Mesendoderm (in vitro differentiated cells): ENCODE data around the gene MIA.
"Not testable (repeated sequence)": the region's sequence is repeated elsewhere in the genome, so short reads cannot be mapped to it uniquely, and the experiment has no call there.

Experiments
- DNase-seq: peaks from one replicate; pipeline ENCODE4 v3.0.0; 2013
- H2AK5ac ChIP-seq: 2 replicates; pipeline ENCODE4 v1.6.1; 2013; ENCODE audit warnings: low read length, inconsistent platforms
- H2BK120ac ChIP-seq: 2 replicates; pipeline ENCODE4 v1.6.1; 2013; ENCODE audit warnings: low read depth, mild to moderate bottlenecking, low read length, moderate library complexity, mixed read lengths
- H2BK15ac ChIP-seq: replicated peaks from 2 replicates; pipeline ENCODE4 v1.6.1; 2013; ENCODE audit warnings: low read depth, mild to moderate bottlenecking, moderate library complexity
- H2BK5ac ChIP-seq: 2 replicates; pipeline ENCODE4 v1.6.1; 2013; ENCODE audit warnings: low read length, inconsistent platforms
- H3K18ac ChIP-seq: 2 replicates; pipeline ENCODE4 v1.6.1; 2013; ENCODE audit warnings: mild to moderate bottlenecking, low read length, mixed read lengths
- H3K23ac ChIP-seq: one replicate; pipeline ENCODE4 v1.6.1; 2013; ENCODE audit warnings: low read length
- H3K27ac ChIP-seq: 2 replicates; pipeline ENCODE4 v1.5.1; 2013; ENCODE audit warnings: low read depth, mild to moderate bottlenecking, inconsistent platforms, low read length, moderate library complexity
- H3K27me3 ChIP-seq: 2 replicates; pipeline ENCODE4 v1.6.1; 2013; ENCODE audit warnings: low read length, control low read depth, mild to moderate bottlenecking, inconsistent platforms; ENCODE audit not compliant: insufficient read depth, poor library complexity
- H3K36me3 ChIP-seq: 2 replicates; pipeline ENCODE4 v1.6.1; 2013; ENCODE audit warnings: low read length, inconsistent platforms; ENCODE audit not compliant: control insufficient read depth, insufficient read depth
- H3K4ac ChIP-seq: one replicate; pipeline ENCODE4 v1.6.1; 2013; ENCODE audit warnings: low read depth, mild to moderate bottlenecking, low read length, moderate library complexity
- H3K4me1 ChIP-seq: 2 replicates; pipeline ENCODE4 v1.6.1; 2013; ENCODE audit warnings: low read depth, low read length, inconsistent platforms; ENCODE audit not compliant: control insufficient read depth
- H3K4me2 ChIP-seq: 2 replicates; pipeline ENCODE4 v1.6.1; 2013; ENCODE audit warnings: low read length
- H3K4me3 ChIP-seq: 2 replicates; pipeline ENCODE4 v1.5.1; 2013; ENCODE audit warnings: mild to moderate bottlenecking, low read length
- H3K56ac ChIP-seq: one replicate; pipeline ENCODE4 v1.6.1; 2013; ENCODE audit warnings: low read length
- H3K79me1 ChIP-seq: 2 replicates; pipeline ENCODE4 v1.6.1; 2013; ENCODE audit warnings: low read length, inconsistent platforms
- H3K79me2 ChIP-seq: 2 replicates; pipeline ENCODE4 v1.6.1; 2013; ENCODE audit warnings: mild to moderate bottlenecking, low read length; ENCODE audit not compliant: control insufficient read depth, insufficient read depth
- H3K9ac ChIP-seq: 2 replicates; pipeline ENCODE4 v1.6.1; 2013; ENCODE audit warnings: low read length, inconsistent platforms
- H4K5ac ChIP-seq: one replicate; pipeline ENCODE4 v1.6.1; 2013; ENCODE audit warnings: low read length
- H4K8ac ChIP-seq: one replicate; pipeline ENCODE4 v1.6.1; 2013; ENCODE audit warnings: low read depth, mild to moderate bottlenecking, control low read depth, low read length, moderate library complexity
- WGBS: extraction: QIAGEN DNeasy Blood & Tissue Kit; methylation state at CpG from one replicate; pipeline ENCODE4 v1.1.7; 2013; ENCODE audit warnings: low lambda C conversion rate, missing lambda C conversion rate; ENCODE audit not compliant: insufficient coverage; ENCODE audit errors: extremely low coverage; 5-methylcytosine and 5-hydroxymethylcytosine counted together

MIA gene

DNA sequence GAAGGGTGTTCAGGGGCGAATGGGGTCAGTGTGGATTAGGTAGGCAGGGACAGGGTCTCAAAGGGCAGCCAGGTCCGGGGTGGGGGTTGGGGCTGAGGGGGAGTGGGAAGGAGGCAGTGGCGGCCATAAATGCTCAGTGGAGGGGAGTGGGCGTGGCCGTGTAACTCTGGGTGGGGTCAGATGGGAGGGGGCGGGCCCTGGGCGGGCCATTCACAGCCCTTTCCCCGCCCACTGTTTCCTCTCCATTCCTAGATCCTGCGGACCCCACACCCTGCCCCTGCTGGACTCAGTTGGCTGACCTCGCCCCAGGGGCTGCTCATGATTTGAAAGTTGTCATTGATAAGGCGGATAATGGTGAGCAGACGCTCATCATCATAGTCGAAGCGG, 51.0 kb downstream of the MIA start:
- WGBS = no CpG with 5 or more reads among the region's 14 CpGs
- DNase-seq = not testable (repeated sequence)

DNA sequence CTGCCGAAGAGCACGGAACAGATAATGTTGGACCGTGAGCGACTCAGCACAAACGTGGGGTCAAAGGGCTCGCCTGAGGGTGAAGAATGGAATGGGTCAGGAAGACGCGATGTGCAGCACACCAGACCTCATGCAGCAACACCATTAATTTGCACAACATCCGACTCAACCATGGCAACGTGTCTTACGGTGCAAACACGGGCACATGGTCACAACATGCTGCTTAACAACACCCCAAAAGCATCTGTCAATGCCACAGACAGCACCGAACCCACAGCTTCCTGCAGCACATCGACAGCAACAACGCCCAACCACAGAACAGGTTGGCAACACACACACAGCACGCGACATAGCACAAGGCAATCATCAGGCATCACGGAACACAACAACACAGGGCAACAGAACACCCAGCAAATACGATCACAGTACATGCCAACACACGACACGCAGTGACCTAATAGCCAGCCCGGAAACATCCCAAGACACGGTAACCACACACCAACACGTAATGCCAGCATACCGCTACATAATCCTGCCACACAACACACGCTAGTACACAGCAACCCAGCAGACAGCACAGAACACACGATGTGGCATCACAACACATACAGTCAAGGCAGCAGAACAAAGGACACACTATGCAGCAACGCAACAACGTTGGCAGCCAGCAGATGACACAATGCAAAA, 51.5 kb downstream of the MIA start:
- H3K23ac ChIP-seq, H3K36me3 ChIP-seq, H3K4ac ChIP-seq, H3K56ac ChIP-seq, H4K5ac ChIP-seq, H4K8ac ChIP-seq, H3K4me3 ChIP-seq, H3K9ac ChIP-seq, DNase-seq, H2BK5ac ChIP-seq, H3K79me2 ChIP-seq, H2BK15ac ChIP-seq, H3K79me1 ChIP-seq, H3K27ac ChIP-seq, H2AK5ac ChIP-seq, H3K27me3 ChIP-seq, H3K4me1 ChIP-seq, H3K4me2 ChIP-seq, H2BK120ac ChIP-seq, H3K18ac ChIP-seq: not testable (repeated sequence)
- WGBS = no CpG with 5 or more reads among the region's 29 CpGs

More for the DNA sequence above, 51.0 kb downstream of the MIA start:
- not testable (repeated sequence) for H3K27me3 ChIP-seq, H3K27ac ChIP-seq, H2BK15ac ChIP-seq, H3K79me1 ChIP-seq, H3K23ac ChIP-seq, H2BK5ac ChIP-seq, H2BK120ac ChIP-seq, H4K5ac ChIP-seq, H3K4me3 ChIP-seq, H3K4me1 ChIP-seq, H3K36me3 ChIP-seq, H4K8ac ChIP-seq, H2AK5ac ChIP-seq, H3K56ac ChIP-seq, H3K18ac ChIP-seq, H3K9ac ChIP-seq, H3K4me2 ChIP-seq, H3K79me2 ChIP-seq, H3K4ac ChIP-seq
